Occipital lobe (tissue), 2 donors: ENCODE results near the gene CLINT1. TPM values are rescaled to one million over a fixed set of nuclear protein-coding genes. Genes with fewer than 3 reads are reported as not detected.
"Not testable (repeated sequence)": the region's sequence is repeated elsewhere in the genome, so short reads cannot be mapped to it uniquely, and the experiment has no call there.

Source experiments
- DNase-seq: peaks from one replicate; lab custom pipeline; 2025; lab: John Stamatoyannopoulos, UW
- total RNA-seq: library from RNA; depleted of rRNA; stranded (reverse); fragments of >200 nt; gene quantifications from one replicate; pipeline ENCODE4 v1.2.3, GENCODE V29; 2014

CLINT1 gene
- total RNA-seq: 66.9 TPM

- DNase-seq: peak; percentile 92
These were observed at the start of gene CLINT1 for GRCh38 chr5:157858527-157859226. CLINT1 (minus strand) TSS chr5:157859145; CDS start chr5:157858970, 175 bp downstream.

GRCh38 chr5:157908459-157908858, 49.5 kb upstream of the CLINT1 start:
- DNase-seq: no peak

- DNase-seq: no peak
These were observed 48.5 kb upstream of the CLINT1 start for GRCh38 chr5:157907479-157907878.

- DNase-seq: no peak
These were observed 44.1 kb upstream of the CLINT1 start for GRCh38 chr5:157903117-157903450.

GRCh38 chr5:157902449-157903116, 43.6 kb upstream of the CLINT1 start:
- DNase-seq: no peak

DNA sequence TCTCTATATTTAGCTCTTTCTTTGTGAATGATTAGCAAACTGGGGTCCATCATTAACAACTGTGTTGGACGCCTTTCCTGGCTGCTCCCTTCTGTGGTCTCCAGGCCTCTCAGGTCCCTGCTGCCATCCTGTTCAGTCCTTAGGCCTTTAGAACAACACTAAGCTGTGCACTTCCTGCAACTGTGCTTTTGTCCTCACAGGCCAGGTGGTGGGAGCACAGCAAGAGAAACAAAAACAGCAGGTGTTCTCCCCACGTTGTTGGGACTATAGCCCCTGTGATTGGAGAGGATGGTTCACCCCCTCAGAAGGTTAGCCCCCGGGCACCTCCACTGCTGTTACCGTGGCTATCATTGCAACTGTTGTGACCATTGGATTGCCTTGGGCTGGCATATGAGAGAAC, 41.7 kb upstream of the CLINT1 start:
- DNase-seq: no peak

- no peak for DNase-seq
These were observed 34.7 kb upstream of the CLINT1 start for GRCh38 chr5:157893611-157894010.

- no peak for DNase-seq
These were observed 34.0 kb upstream of the CLINT1 start for GRCh38 chr5:157892974-157893373.

- DNase-seq: no peak
These were observed 32.1 kb upstream of the CLINT1 start for GRCh38 chr5:157890836-157891597.

GRCh38 chr5:157888814-157889532, 30.0 kb upstream of the CLINT1 start:
- DNase-seq: no peak

- no peak for DNase-seq
These were observed 27.9 kb upstream of the CLINT1 start for GRCh38 chr5:157886796-157887380.

GRCh38 chr5:157885051-157885450, 26.1 kb upstream of the CLINT1 start:
- DNase-seq: not testable (repeated sequence)

- DNase-seq: not testable (repeated sequence)
These were observed 22.6 kb upstream of the CLINT1 start for GRCh38 chr5:157881498-157881897.

GRCh38 chr5:157877821-157878220, 18.9 kb upstream of the CLINT1 start:
- no peak for DNase-seq

- no peak for DNase-seq
These were observed 15.9 kb upstream of the CLINT1 start for GRCh38 chr5:157874861-157875260.

GRCh38 chr5:157870837-157871834, 12.2 kb upstream of the CLINT1 start:
- DNase-seq: no peak

GRCh38 chr5:157867751-157868387, 8.9 kb upstream of the CLINT1 start:
- no peak for DNase-seq

DNA sequence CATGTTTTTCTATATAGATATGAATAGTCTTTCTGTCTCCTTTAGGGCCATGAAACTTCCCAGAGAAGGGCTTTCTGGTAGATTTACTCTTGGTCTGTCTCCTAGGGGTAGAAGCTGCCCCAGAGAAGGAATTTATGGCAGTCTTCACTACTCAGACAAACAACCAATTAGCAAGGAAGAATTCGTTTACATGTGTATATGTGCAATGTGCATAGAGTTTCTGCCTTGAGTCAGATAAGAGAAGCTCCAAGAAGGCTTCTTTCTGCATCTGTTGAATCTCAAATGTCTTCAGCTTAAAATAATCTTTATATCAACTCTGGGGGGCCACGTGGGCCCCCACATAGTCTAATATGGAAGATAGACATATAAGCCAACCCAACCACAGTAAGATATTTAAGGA, 7.6 kb upstream of the CLINT1 start:
- no peak for DNase-seq

- DNase-seq: no peak
These were observed 6.8 kb upstream of the CLINT1 start for GRCh38 chr5:157865781-157866180.

DNA sequence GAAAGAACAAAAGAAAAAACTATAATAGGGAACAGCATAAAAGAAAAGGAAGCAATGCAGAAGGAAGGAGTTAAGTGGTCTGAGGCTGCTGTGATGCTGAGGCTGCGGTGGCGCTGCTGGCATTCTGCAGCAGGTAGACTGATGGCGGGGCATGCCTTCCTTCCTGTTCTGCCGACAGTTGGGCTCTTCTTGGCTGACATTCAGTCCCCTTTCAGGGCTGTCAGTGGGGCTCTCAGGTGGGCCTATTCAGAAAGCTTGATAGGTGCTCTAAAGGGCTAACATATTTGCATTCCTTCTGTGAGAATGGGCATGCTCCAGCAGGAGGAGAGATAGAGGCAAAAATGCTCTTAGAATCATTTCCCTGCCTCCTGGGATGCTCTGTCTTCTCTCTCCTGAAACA, 5.1 kb upstream of the CLINT1 start:
- no peak for DNase-seq
